MM.1S (cell line): ENCODE data around the gene TRPM2.

Experiments used
- DNase-seq: peaks from one replicate; pipeline ENCODE4 v3.0.0-alpha.2; 2015
- H2AFZ ChIP-seq: fragments of 300-600 bp; sonication (generic); 2 replicates; pipeline ENCODE4 v1.6.0; 2016; ENCODE audit warnings: antibody characterized with exemption, low read length
- H3F3A ChIP-seq: fragments of 300-600 bp; sonication (generic); 2 replicates; pipeline ENCODE4 v1.6.1; 2016; ENCODE audit warnings: mild to moderate bottlenecking, antibody characterized with exemption, low read length, moderate library complexity, mixed read lengths; ENCODE audit not compliant: insufficient read depth
- H3K27ac ChIP-seq: fragments of 300-600 bp; sonication (generic); 2 replicates; pipeline ENCODE4 v1.5.1; 2016; ENCODE audit warnings: mild to moderate bottlenecking, low read length
- H3K27me3 ChIP-seq: fragments of 300-600 bp; sonication (generic); replicated peaks from 2 replicates; pipeline ENCODE4 v1.6.0; 2016; ENCODE audit warnings: low read length; ENCODE audit not compliant: insufficient read depth
- H3K36me3 ChIP-seq: fragments of 300-600 bp; sonication (generic); replicated peaks from 2 replicates; pipeline ENCODE4 v1.6.1; 2016; ENCODE audit warnings: mild to moderate bottlenecking, low read length, mixed read lengths; ENCODE audit not compliant: insufficient read depth
- H3K4me1 ChIP-seq: fragments of 300-600 bp; sonication (generic); 2 replicates; pipeline ENCODE4 v1.6.1; 2016; ENCODE audit warnings: low read length, mixed read lengths
- H3K4me2 ChIP-seq: fragments of 300-600 bp; sonication (generic); 2 replicates; pipeline ENCODE4 v1.6.0; 2016; ENCODE audit warnings: low read depth, low read length
- H3K4me3 ChIP-seq: fragments of 300-600 bp; sonication (generic); 2 replicates; pipeline ENCODE4 v1.5.1; 2016; ENCODE audit warnings: low read length, mixed read lengths
- H3K79me2 ChIP-seq: fragments of 300-600 bp; sonication (generic); 2 replicates; pipeline ENCODE4 v1.6.1; 2016; ENCODE audit warnings: mixed run types, low read length, mixed read lengths
- H3K9ac ChIP-seq: fragments of 300-600 bp; sonication (generic); 2 replicates; pipeline ENCODE4 v1.6.1; 2016; ENCODE audit warnings: low read length, mixed read lengths
- H3K9me2 ChIP-seq: fragments of 300-600 bp; sonication (generic); replicated peaks from 2 replicates; pipeline ENCODE4 v1.6.1; 2016; ENCODE audit warnings: mild to moderate bottlenecking, low read length, mixed read lengths; ENCODE audit not compliant: insufficient read depth
- H3K9me3 ChIP-seq: fragments of 300-600 bp; sonication (generic); replicated peaks from 2 replicates; pipeline ENCODE4 v1.6.1; 2016; ENCODE audit warnings: mild to moderate bottlenecking, low read length, mixed read lengths; ENCODE audit not compliant: insufficient read depth
- H4K20me1 ChIP-seq: fragments of 300-600 bp; sonication (generic); 2 replicates; pipeline ENCODE4 v1.6.1; 2016; ENCODE audit warnings: mild to moderate bottlenecking, low read length, moderate library complexity, mixed read lengths; ENCODE audit not compliant: insufficient read depth
- EZH2 ChIP-seq: fragments of 300-600 bp; sonication (generic); optimal IDR thresholded peaks from 2 replicates; pipeline ENCODE3; 2017; ENCODE audit warnings: low read depth, mild to moderate bottlenecking, antibody characterized with exemption, low read length, mixed read lengths
- EZH2phosphoT487 ChIP-seq: fragments of 300-600 bp; sonication (generic); IDR thresholded peaks from 2 replicates; pipeline ENCODE4 v1.6.1; 2018; ENCODE audit warnings: antibody characterized with exemption, low read length
- TF ChIP-seq, protein P1 (sequence below): fragments of 300-600 bp; sonication (generic); IDR thresholded peaks from 2 replicates; pipeline ENCODE4 v1.5.1; 2016; ENCODE audit warnings: antibody characterized with exemption, low read length, mixed read lengths

TRPM2 gene

DNA sequence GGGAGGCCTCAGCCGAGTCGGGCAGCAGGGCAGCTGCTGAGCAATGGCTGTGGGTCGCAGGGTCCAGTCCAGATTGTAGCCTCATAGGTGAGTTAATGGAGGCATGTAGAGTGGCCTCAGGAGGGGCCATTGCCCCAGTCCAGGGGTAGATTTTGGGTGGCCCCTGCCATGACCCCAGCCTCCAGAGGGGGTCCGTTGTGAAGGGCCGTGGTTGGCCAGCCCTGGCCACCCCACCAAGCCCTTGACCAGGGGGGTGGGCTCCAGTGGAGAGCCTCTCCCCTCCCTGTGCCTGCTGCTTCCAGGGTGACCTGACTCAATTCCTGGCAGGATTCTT lies 26.1 kb downstream of the TRPM2 start:
- H2AFZ ChIP-seq: no peak overlapping the region
- H4K20me1 ChIP-seq: no peaks in the 10 kb centered on the region
- H3K36me3 ChIP-seq: no peaks in the 10 kb centered on the region
- no peak overlapping the region for H3K4me3 ChIP-seq
- no peak for DNase-seq
- H3K9ac ChIP-seq: no peak overlapping the region
- H3K4me2 ChIP-seq: no peak overlapping the region
- peaks cover 4% of the 10 kb centered on the region; the same call in 1 of the 2 replicates for H3K4me1 ChIP-seq
- no peak overlapping the region for H3K27ac ChIP-seq
- no peaks in the 10 kb centered on the region for H3K79me2 ChIP-seq
- H3K9me3 ChIP-seq: no peaks in the 10 kb centered on the region
- H3K9me2 ChIP-seq: no peaks in the 10 kb centered on the region
- H3F3A ChIP-seq: no peaks in the 10 kb centered on the region
- H3K27me3 ChIP-seq: peaks cover 93% of the 10 kb centered on the region
- TF ChIP-seq, protein P1, sequence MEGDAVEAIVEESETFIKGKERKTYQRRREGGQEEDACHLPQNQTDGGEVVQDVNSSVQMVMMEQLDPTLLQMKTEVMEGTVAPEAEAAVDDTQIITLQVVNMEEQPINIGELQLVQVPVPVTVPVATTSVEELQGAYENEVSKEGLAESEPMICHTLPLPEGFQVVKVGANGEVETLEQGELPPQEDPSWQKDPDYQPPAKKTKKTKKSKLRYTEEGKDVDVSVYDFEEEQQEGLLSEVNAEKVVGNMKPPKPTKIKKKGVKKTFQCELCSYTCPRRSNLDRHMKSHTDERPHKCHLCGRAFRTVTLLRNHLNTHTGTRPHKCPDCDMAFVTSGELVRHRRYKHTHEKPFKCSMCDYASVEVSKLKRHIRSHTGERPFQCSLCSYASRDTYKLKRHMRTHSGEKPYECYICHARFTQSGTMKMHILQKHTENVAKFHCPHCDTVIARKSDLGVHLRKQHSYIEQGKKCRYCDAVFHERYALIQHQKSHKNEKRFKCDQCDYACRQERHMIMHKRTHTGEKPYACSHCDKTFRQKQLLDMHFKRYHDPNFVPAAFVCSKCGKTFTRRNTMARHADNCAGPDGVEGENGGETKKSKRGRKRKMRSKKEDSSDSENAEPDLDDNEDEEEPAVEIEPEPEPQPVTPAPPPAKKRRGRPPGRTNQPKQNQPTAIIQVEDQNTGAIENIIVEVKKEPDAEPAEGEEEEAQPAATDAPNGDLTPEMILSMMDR: no peak
- TF ChIP-seq EZH2phosphoT487 (no peak), EZH2 (no peak)

DNA sequence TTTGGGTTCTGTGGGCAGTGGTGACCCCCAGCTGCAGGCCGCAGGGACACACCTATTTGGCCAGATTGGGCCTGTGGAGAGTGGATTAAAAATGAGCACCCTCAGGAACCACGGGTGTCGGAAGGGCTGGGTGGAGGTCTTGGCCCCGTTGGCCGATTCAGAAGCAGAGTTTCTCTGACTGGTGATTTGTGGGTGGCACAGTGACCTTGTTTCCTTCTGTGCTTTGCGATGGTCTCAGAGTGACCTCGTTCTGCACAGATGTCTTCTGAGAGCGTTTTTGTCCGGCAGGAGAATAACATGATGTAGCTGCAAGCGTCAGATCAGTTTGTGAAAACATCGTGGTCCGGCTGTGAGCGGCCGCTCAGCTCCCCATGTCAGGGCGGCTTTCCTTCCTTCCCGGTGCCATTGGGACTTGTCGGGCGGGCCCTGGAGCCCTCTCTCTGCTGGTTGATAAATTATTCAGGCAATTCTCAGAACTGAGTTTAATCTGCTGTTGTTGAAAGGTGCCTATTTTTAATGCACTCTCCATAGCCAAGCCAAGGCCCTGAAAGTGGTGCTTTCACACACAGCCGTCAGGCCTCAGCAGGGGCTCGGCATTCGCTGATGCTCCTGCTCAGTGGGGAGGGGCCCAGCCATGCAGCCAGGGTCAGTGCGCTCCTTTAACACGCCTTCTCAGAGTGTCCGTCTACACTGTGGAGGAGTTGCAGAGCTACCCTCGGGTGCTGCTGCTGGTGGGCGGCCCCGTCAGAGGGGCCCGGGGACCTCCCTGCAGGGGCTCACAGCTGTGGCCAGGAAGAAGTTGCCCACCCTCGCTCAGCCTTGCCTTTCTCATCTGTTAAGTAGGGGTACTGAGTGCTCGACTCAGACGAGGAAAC lies 26.8 kb downstream of the TRPM2 start:
- Histone ChIP-seq H3K4me3 (no peak overlapping the region), H4K20me1 (no peaks in the 10 kb centered on the region), H2AFZ (no peak overlapping the region)

DNA sequence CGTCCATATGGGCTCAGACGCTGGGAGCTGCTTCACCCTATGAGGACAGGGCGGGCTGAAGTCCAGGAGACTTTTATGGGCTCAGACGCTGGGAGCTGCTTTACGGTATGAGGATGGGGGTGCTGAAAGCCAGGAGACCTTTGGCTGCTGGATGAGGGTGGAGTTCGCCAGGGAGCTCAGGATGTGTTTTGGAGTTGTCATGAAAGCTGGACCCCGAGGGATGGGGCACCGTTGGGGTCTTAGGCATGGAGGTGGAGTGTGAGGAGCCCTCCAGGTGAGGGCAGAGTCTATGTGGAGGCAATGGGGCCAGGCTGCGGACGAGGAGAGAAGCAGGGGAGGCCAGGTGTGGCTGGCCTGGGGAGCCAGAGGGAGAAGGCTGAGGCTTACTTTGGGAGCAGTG lies 27.5 kb downstream of the TRPM2 start:
- no peak for TF ChIP-seq EZH2
- TF ChIP-seq EZH2phosphoT487: no peak
- TF ChIP-seq, protein P1: no peak
- H2AFZ ChIP-seq: no peak overlapping the region
- no peak overlapping the region for H3K27ac ChIP-seq
- H3K4me2 ChIP-seq: no peak overlapping the region
- H3K36me3 ChIP-seq: no peaks in the 10 kb centered on the region
- no peaks in the 10 kb centered on the region for H3K79me2 ChIP-seq
- H3K4me3 ChIP-seq: no peak overlapping the region
- no peaks in the 10 kb centered on the region for H3K9me2 ChIP-seq
- H4K20me1 ChIP-seq: no peaks in the 10 kb centered on the region
- no peaks in the 10 kb centered on the region for H3K4me1 ChIP-seq
- no peak overlapping the region for H3K9ac ChIP-seq
- no peak for DNase-seq
- peaks cover 93% of the 10 kb centered on the region for H3K27me3 ChIP-seq
- 0 out of 2 replicates have a peak, but pooled peaks cover 5% of the 10 kb centered on the region for H3K9me3 ChIP-seq
- H3F3A ChIP-seq: no peaks in the 10 kb centered on the region

More for the DNA sequence above, 26.8 kb downstream of the TRPM2 start:
- H3K9ac ChIP-seq: no peak overlapping the region
- no peaks in the 10 kb centered on the region for H3F3A ChIP-seq
- peaks cover 2% of the 10 kb centered on the region; the same call in 1 of the 2 replicates for H3K4me1 ChIP-seq
- no peaks in the 10 kb centered on the region for H3K9me2 ChIP-seq
- no peaks in the 10 kb centered on the region for H3K36me3 ChIP-seq
- TF ChIP-seq EZH2 (no peak), EZH2phosphoT487 (no peak)
- TF ChIP-seq, protein P1: no peak
- H3K9me3 ChIP-seq: 0 out of 2 replicates have a peak, but pooled peaks cover 5% of the 10 kb centered on the region
- H3K4me2 ChIP-seq: no peak overlapping the region
- no peak overlapping the region for H3K27ac ChIP-seq
- no peak for DNase-seq
- H3K79me2 ChIP-seq: no peaks in the 10 kb centered on the region
- H3K27me3 ChIP-seq: peaks cover 93% of the 10 kb centered on the region
